VCaP (cell line): ENCODE measurements around the gene SRPK2.
A peak's percentile ranks its signal among the peaks of the same experiment; 100 is the strongest.

Experiments
- H3K27ac ChIP-seq: fragments of 450-650 bp; 2 replicates; pipeline ENCODE4 v1.5.1; 2017
- CTCF ChIP-seq: fragments of 450-650 bp; conservative IDR thresholded peaks from 2 replicates; pipeline ENCODE4 v1.5.1; 2017; ENCODE audit warnings: mild to moderate bottlenecking, moderate library complexity

Gene SRPK2

GRCh38 chr7:105132335-105132734 is 256.4 kb downstream of the SRPK2 start:
- TF ChIP-seq CTCF: no peak
- peak overlapping the region; percentile 16; the same call in 1 of the 2 replicates for H3K27ac ChIP-seq

DNA sequence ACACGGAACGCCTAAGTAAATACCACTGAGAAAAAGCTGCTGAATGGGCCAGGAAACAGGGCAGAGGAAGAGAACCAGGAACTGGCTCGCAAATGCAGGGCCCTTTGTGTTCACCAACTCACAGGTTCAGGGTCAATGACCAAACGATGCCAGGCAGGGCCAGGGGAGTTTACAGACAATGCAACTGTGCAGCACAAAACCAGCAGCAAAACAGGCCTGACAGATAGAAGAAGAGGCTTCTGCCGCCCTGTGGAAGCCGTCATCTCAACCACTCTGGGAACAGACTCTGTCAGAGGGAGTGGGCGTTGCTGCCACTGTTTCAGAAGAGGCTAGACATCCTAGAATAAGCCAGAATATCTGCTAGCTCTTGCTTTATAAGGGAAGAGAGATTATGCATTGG is 256.8 kb downstream of the SRPK2 start:
- H3K27ac ChIP-seq: peak overlapping the region; percentile 16; the same call in 1 of the 2 replicates
- TF ChIP-seq CTCF: no peak

DNA sequence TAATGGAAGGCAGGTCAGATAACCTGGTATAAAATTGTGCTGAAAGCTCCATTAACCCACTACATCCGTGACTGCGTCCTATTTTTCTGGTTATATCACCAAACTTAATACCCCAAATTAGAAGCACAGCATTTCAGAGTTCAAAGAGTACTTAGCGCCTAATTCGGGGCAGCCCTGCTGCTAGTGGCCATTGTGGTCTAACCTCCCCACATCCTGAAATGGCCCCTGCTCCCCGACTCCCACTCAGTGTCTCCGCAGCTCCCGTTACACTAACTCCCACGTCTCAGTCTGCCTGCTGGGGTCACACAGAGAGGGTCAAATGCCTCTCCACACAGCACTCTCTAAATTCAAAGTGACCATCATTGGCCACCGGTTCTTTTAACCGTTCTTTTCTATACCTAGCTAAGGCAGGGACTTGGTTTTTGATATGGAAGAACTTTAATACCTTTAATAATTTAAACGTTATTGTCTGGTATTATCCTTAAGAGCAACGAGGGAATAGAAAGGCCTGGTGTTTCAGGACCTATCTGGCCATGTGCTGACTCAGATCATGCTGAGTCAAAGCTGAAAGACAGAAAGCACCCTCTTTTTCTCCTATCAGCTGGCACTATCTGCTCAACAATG is 257.6 kb downstream of the SRPK2 start:
- no peak overlapping the region for H3K27ac ChIP-seq
- no peak for TF ChIP-seq CTCF

DNA sequence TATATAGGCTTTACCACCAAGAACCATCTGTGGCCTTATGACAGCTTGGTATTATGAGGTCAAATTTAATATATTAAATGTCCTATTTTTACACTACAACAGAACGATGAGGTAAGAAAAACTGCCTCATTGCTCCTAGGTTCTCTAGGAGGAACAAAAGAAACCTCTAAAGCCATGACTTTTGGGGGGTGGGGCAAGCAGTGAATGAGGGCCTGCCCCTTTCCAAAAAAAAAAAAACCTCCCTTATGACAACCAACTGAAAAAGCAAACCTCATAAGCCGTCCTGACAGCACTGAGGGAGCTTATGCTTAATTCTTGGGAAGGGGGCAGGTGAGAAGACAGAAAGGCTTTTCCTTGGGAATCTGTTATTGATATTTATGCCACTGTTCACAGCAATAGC is 258.1 kb downstream of the SRPK2 start:
- no peak for TF ChIP-seq CTCF
- no peak overlapping the region for H3K27ac ChIP-seq

GRCh38 chr7:105130048-105130447 is 258.7 kb downstream of the SRPK2 start:
- H3K27ac ChIP-seq: no peak overlapping the region
- no peak for TF ChIP-seq CTCF

DNA sequence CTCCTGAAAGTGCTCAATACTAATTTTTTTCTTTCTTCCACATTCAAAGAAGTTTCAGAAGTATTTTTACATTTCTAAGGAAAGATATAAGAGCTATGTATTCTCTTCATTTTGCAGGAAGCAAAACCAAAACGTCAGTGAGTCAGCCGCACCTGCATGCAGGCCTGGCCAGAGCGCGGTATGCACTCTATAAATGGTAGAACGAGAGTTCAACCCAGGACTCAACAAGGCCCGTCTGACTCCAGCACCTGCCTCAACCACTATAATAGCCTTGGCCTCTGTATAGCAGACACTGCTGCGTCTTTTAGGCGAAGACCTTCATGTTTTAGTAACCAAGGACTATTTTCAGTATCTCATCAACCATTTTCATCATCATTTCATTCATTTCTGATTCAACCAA is 261.5 kb downstream of the SRPK2 start:
- H3K27ac ChIP-seq: no peak overlapping the region
- no peak for TF ChIP-seq CTCF

- no peak for TF ChIP-seq CTCF
- no peak overlapping the region for H3K27ac ChIP-seq
Observed at GRCh38 chr7:105126436-105126975, 262.2 kb downstream of the SRPK2 start.
